ENCODE results near the gene ALOX15B. TPM values are rescaled to one million over a fixed set of nuclear protein-coding genes. Genes with fewer than 3 reads are reported as not detected.
A peak's percentile ranks its signal among the peaks of the same experiment; 100 is the strongest.

ALOX15B gene
- total RNA-seq, 2 donors from 2014 or later: 0.85 to 8.3 TPM

DNA sequence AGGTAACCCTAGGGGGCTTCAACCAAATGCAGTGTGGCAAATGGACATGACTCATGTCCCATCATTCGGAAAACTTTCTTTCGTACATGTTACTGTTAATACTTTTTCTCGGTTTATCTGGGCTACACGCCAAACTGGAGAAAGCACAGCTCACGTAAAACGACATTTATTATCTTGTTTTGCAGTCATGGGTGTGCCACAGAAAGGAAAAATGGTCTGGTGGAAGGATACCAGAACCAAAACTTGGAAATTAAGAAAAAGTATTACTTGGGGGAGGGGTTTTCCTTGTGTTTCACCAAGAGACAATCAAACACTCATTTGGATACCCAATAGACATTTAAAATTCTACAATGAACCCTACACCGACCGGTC is 23.6 kb downstream of the ALOX15B start:
- ATAC-seq (ENCODE audit: insufficient number of reproducible peaks, low FRiP score, low read depth) (no peak), DNase-seq (ENCODE audit: low spot score) (no peak)
- Histone ChIP-seq H3K36me3 (no peaks in the 10 kb centered on the region), H3K9me3 (no peaks in the 10 kb centered on the region), H3K27ac (no peak overlapping the region), H3K27me3 (replicated peaks; ENCODE audit: insufficient read depth) (peaks cover 11% of the 10 kb centered on the region), H3K4me3 (peak overlapping the region; percentile 17), H3K4me1 (ENCODE audit: control insufficient read depth in 1 of 2, low read depth in 2 of 2) (peaks cover 0 to 14% of the 10 kb centered on the region in 2 donors)
- TF ChIP-seq, protein P1, sequence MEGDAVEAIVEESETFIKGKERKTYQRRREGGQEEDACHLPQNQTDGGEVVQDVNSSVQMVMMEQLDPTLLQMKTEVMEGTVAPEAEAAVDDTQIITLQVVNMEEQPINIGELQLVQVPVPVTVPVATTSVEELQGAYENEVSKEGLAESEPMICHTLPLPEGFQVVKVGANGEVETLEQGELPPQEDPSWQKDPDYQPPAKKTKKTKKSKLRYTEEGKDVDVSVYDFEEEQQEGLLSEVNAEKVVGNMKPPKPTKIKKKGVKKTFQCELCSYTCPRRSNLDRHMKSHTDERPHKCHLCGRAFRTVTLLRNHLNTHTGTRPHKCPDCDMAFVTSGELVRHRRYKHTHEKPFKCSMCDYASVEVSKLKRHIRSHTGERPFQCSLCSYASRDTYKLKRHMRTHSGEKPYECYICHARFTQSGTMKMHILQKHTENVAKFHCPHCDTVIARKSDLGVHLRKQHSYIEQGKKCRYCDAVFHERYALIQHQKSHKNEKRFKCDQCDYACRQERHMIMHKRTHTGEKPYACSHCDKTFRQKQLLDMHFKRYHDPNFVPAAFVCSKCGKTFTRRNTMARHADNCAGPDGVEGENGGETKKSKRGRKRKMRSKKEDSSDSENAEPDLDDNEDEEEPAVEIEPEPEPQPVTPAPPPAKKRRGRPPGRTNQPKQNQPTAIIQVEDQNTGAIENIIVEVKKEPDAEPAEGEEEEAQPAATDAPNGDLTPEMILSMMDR (IDR thresholded peaks at IDR 0.05): no peak

DNA sequence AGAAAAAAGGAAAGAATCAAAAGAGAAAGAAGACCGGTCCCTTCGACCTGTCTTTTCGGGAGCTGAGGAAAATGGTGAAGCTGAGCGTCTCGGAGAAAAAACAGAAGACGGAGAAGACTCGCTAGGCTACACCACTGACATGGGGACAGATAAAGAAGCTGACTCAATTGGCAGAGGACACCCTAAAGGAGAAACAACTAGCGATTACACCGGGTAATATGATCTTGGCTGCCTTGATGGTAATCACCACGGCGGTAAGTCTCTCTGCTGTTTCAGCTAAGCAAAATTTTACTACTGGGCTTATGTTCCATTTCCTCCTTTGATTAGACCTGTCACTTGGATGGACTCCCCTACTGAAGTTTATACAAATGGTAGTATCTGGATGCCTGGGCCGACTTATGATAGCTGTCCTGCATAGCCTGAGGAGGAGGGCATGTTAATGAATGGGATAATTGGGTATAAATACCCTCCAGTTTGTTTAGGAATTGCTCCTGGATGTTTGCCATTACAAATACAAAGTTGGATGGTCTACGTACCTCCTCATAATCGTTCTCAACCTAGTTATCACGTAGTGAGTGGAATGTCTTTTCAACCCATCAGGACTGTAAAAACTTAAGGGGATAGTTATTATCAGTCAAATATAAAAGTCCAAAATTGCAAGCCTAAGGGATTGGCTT is 24.1 kb downstream of the ALOX15B start:
- DNase-seq (ENCODE audit: low spot score): no peak
- H3K27me3 ChIP-seq (replicated peaks; ENCODE audit: insufficient read depth): peaks cover 11% of the 10 kb centered on the region
- no peaks in the 10 kb centered on the region for H3K36me3 ChIP-seq
- H3K9me3 ChIP-seq: no peaks in the 10 kb centered on the region
- TF ChIP-seq, protein P1 (IDR thresholded peaks at IDR 0.05): no peak
- no peak for ATAC-seq (ENCODE audit: insufficient number of reproducible peaks, low FRiP score, low read depth)
- H3K4me1 ChIP-seq (ENCODE audit: control insufficient read depth in 1 of 2, low read depth in 2 of 2): peaks cover 0 to 14% of the 10 kb centered on the region in 2 donors
- H3K27ac ChIP-seq: no peak overlapping the region
- peak overlapping the region; percentile 17 for H3K4me3 ChIP-seq

DNA sequence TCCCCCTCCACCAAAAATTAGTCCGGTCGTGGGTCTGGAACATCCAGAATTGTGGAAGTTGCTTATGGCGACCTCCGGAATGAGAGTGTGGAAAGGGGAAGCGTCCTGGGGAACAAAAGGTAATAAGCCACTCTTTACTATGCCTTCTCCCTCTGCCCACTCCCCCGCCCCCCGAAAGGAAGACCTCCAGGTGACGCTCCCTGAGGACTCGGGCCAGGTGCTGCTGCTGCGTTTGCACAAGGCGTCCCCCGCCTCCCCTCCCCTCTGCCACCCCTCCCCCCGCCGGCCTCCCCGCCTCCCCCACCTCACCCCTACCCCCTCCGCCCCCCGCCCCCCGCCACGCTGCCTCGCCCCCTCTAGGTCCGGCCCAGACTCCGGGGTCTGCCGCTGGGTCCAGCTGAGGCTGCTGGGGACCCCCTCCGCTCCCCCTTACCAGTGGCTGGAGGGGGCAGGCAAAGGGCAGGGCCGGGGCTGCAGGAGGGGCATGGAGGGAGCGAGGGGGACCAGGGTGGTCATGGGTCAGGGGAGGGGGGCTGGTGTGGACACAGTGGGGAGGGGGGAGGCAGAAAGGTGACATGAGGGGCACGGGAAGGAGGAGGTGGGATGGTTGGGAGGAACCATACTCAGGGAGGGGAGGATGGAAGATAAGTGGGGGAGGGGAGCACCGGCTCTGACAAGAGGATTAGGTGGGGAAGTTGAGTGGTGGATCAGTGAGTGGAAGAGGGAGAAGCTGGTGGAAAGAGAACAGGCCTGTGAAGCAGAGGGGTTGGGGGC is 25.1 kb downstream of the ALOX15B start:
- DNase-seq (ENCODE audit: low spot score): no peak
- no peaks in the 10 kb centered on the region for H3K36me3 ChIP-seq
- H3K9me3 ChIP-seq: no peaks in the 10 kb centered on the region
- H3K4me1 ChIP-seq (ENCODE audit: control insufficient read depth in 1 of 2, low read depth in 2 of 2): peaks cover 0 to 14% of the 10 kb centered on the region in 2 donors
- ATAC-seq (ENCODE audit: insufficient number of reproducible peaks, low FRiP score, low read depth): no peak
- TF ChIP-seq, protein P1 (IDR thresholded peaks at IDR 0.05): no peak
- no peak overlapping the region for H3K4me3 ChIP-seq
- H3K27me3 ChIP-seq (replicated peaks; ENCODE audit: insufficient read depth): peaks cover 11% of the 10 kb centered on the region
- H3K27ac ChIP-seq: no peak overlapping the region

DNA sequence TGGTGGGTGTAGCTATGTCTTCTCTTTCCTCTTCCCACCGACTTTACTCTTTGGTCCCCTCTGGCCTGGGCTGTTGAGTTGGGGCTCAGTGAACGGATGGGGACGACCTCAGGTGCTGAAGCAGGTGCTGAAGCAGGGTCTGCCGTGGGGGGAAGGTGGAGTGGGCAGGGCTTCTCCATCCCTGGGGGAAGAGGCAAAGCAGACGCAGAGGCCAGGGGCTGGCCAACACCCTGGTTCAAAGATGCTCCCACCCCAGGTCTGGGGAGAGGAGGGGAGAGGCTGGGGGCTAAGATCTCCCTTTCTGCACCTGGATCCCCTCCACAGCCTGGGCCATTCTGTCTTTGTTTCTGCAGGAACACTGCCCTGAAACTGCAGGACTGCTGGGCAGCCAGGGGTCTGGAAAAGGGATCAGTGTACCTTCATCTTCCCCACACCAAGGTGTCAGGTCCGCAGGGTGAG is 25.7 kb downstream of the ALOX15B start:
- no peak overlapping the region for H3K27ac ChIP-seq
- TF ChIP-seq, protein P1 (IDR thresholded peaks at IDR 0.05): no peak
- no peak overlapping the region for H3K4me3 ChIP-seq
- peaks cover 11% of the 10 kb centered on the region for H3K27me3 ChIP-seq (replicated peaks; ENCODE audit: insufficient read depth)
- H3K9me3 ChIP-seq: no peaks in the 10 kb centered on the region
- H3K4me1 ChIP-seq (ENCODE audit: control insufficient read depth in 1 of 2, low read depth in 2 of 2): peaks cover 0 to 14% of the 10 kb centered on the region in 2 donors
- H3K36me3 ChIP-seq: no peaks in the 10 kb centered on the region
- DNase-seq (ENCODE audit: low spot score): no peak
- ATAC-seq (ENCODE audit: insufficient number of reproducible peaks, low FRiP score, low read depth): no peak
